Epithelial cell of esophagus (primary cell): Measurements from ENCODE around the gene MPEG1.
A peak's percentile ranks its signal among the peaks of the same experiment; 100 is the strongest.

Experiments used
- DNase-seq: peaks from one replicate; pipeline ENCODE4 v3.0.0; 2010; ENCODE audit warnings: low read depth
- H3K4me3 ChIP-seq: 2 replicates; pipeline ENCODE4 v1.5.1; 2011; ENCODE audit warnings: mild to moderate bottlenecking, low read length, control low read depth
- TF ChIP-seq, protein P1 (sequence below): IDR thresholded peaks from 2 replicates; pipeline ENCODE4 v1.5.1; 2011; ENCODE audit warnings: low read depth, mild to moderate bottlenecking, low read length, control low read depth, inconsistent platforms; ENCODE audit not compliant: insufficient read depth; ENCODE audit errors: missing control alignments

Gene MPEG1

GRCh38 chr11:59173080-59173963 lies 39.4 kb downstream of the MPEG1 start:
- TF ChIP-seq, protein P1, sequence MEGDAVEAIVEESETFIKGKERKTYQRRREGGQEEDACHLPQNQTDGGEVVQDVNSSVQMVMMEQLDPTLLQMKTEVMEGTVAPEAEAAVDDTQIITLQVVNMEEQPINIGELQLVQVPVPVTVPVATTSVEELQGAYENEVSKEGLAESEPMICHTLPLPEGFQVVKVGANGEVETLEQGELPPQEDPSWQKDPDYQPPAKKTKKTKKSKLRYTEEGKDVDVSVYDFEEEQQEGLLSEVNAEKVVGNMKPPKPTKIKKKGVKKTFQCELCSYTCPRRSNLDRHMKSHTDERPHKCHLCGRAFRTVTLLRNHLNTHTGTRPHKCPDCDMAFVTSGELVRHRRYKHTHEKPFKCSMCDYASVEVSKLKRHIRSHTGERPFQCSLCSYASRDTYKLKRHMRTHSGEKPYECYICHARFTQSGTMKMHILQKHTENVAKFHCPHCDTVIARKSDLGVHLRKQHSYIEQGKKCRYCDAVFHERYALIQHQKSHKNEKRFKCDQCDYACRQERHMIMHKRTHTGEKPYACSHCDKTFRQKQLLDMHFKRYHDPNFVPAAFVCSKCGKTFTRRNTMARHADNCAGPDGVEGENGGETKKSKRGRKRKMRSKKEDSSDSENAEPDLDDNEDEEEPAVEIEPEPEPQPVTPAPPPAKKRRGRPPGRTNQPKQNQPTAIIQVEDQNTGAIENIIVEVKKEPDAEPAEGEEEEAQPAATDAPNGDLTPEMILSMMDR = no peak
- DNase-seq = peak; percentile 48
- peak overlapping the region; percentile 63 for H3K4me3 ChIP-seq

DNA sequence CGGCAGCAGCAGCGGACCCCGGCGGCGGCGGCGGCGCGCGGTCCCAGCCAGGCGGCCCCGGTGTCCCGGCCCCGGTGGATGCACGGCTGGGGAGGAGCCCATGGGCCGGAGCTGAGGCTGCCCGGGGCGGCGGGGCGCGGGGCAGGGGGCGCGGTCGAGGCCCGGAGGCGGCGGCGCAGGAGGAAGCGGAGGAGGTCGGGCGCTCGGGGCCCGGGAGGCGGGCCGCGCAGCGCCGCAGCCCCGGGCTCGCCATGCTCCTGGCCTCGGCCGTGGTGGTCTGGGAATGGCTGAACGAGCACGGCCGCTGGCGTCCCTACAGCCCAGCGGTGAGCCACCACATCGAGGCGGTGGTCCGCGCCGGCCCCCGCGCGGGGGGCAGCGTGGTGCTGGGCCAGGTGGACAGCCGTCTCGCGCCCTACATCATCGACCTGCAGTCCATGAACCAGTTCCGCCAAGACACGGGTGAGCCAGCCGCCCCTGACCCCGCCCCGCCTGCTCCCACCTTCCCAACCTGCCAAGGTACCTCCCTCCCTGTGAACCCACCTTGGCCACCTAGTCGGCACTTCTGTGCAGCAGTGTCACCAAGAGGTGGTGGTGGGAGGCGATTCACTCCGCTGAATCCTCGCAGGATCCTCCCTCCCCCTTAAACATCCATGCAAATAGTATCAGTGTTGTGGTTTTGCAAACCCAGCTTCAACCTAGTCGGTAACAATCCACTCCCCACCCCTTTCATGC lies 40.2 kb downstream of the MPEG1 start:
- no peak for DNase-seq
- TF ChIP-seq, protein P1 = no peak
- peak overlapping the region; percentile 63 for H3K4me3 ChIP-seq

- DNase-seq = peak; percentile 94
- TF ChIP-seq, protein P1 = peak; percentile 98
- peak within 1 kb of the TSS; percentile 63 for H3K4me3 ChIP-seq
These were observed 41.0 kb downstream of the MPEG1 start, which contains the start of gene DTX4 for GRCh38 chr11:59171508-59172322. DTX4 (plus strand) TSS chr11:59172132; CDS start chr11:59172596, 464 bp downstream.

GRCh38 chr11:59164028-59164427 lies 48.7 kb downstream of the MPEG1 start:
- no peak overlapping the region for H3K4me3 ChIP-seq
- TF ChIP-seq, protein P1 = no peak
- DNase-seq = no peak
